ENCODE data around the gene FAM200B.

DNA sequence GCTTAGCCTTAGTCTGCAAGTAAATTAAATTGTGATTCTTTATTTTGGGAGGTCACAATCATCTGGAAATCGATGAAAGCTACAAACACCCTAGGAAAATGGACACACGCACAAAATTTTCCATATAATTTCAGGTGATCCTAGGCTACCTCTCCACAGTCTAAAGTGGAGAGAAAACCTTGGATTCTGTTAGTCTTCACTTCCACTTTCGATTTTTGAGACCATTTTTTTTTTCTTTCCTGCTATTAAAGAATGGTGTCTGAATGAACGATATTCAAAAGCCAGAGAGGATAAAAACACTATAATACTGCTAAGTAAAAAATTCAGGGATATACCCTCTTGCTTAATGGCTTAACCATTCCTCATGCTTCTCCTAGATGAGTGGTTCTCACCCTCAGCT is 28.2 kb upstream of the FAM200B start:
- TF ChIP-seq, protein P1, sequence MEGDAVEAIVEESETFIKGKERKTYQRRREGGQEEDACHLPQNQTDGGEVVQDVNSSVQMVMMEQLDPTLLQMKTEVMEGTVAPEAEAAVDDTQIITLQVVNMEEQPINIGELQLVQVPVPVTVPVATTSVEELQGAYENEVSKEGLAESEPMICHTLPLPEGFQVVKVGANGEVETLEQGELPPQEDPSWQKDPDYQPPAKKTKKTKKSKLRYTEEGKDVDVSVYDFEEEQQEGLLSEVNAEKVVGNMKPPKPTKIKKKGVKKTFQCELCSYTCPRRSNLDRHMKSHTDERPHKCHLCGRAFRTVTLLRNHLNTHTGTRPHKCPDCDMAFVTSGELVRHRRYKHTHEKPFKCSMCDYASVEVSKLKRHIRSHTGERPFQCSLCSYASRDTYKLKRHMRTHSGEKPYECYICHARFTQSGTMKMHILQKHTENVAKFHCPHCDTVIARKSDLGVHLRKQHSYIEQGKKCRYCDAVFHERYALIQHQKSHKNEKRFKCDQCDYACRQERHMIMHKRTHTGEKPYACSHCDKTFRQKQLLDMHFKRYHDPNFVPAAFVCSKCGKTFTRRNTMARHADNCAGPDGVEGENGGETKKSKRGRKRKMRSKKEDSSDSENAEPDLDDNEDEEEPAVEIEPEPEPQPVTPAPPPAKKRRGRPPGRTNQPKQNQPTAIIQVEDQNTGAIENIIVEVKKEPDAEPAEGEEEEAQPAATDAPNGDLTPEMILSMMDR (optimal IDR thresholded peaks at IDR 0.05 in 1 of 3, IDR thresholded peaks at IDR 0.05 in 1 of 3, conservative IDR thresholded peaks at IDR 0.05 in 1 of 3; ENCODE audit: extremely low read depth in 1 of 3, insufficient read depth in 2 of 3, low read length in 3 of 3): no peak
- no peak for TF ChIP-seq EZH2 (IDR thresholded peaks at IDR 0.05; ENCODE audit: low read length)

Data from keratinocyte (primary cell).